ENCODE data around the gene ARL6IP4. TPM values are rescaled to one million over a fixed set of nuclear protein-coding genes. Genes with fewer than 3 reads are reported as not detected.
A peak's percentile ranks its signal among the peaks of the same experiment; 100 is the strongest.

ARL6IP4 gene
- total RNA-seq, 1 donor from 2014 or later, result 146 TPM

DNA sequence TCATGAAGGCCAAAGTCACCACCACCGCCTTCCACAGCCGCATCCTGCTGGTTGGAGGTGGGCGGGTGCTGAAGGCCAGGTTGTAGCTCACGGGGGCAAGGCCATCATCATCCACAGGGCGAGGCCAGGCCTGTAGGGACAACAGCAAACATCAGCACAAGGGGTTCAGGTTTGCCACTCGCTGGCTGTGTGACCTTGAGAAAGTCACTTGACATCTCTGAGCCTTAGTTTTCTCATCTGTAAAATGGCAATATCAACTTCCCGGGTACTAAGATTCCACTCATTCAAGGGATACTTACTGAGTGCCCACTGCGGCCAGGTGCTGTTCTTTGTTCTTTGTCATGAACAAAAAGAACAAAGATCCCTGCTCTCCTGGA lies 20.3 kb upstream of the ARL6IP4 start:
- H3K36me3 Mint-ChIP-seq, result no peaks in the 10 kb centered on the region
- H3K9me3 Mint-ChIP-seq, result no peaks in the 10 kb centered on the region
- H3K27ac Mint-ChIP-seq, result no peak overlapping the region

DNA sequence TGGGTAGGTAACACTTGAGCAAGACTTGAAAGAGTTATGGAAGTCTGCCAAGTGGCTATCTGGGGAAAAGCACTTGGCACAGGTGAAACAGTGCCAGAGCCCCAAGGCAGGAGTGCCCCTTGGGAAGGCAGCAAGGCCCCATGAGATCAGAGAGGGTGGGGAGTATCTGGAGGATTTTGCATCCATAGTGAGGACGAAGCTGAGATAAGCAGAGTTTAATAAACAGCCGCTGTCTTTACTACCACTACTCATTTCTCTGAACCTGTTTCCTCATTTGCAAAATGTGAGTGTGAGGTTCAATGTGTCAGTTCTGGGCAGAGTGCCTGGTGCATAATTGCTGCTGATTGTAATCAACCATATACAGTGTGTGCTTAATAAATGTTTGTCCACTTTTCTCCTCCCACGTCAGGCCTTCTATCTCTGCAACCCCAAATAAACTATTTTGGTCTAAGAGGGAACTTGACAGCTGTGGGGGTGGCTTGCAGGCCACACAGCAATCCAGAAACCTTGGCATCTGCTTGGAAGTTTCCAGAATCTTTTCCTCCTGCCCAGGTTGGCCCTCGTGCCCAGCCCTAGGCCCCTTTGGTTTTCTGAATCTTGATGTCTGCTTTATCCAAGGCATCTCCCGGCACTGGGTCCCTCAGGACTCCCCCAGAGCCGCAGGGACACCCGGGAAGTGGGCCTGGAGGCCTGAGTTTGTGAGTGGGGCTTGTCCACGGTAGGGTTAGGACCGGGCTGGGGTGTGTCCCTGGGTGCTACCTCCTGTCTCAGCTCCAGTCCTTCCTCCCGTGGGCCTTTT lies 18.8 kb upstream of the ARL6IP4 start:
- Mint-ChIP-seq H3K4me1 (ENCODE audit: unreplicated experiment) (peaks cover 7% of the 10 kb centered on the region), H3K27ac (no peak overlapping the region), H3K27me3 (no peaks in the 10 kb centered on the region), H3K36me3 (no peaks in the 10 kb centered on the region), H3K9me3 (no peaks in the 10 kb centered on the region), H3K4me3 (no peak overlapping the region)
- DNase-seq (ENCODE audit: extremely low spot score, unreplicated experiment), result no peak
- TF ChIP-seq, protein P1, sequence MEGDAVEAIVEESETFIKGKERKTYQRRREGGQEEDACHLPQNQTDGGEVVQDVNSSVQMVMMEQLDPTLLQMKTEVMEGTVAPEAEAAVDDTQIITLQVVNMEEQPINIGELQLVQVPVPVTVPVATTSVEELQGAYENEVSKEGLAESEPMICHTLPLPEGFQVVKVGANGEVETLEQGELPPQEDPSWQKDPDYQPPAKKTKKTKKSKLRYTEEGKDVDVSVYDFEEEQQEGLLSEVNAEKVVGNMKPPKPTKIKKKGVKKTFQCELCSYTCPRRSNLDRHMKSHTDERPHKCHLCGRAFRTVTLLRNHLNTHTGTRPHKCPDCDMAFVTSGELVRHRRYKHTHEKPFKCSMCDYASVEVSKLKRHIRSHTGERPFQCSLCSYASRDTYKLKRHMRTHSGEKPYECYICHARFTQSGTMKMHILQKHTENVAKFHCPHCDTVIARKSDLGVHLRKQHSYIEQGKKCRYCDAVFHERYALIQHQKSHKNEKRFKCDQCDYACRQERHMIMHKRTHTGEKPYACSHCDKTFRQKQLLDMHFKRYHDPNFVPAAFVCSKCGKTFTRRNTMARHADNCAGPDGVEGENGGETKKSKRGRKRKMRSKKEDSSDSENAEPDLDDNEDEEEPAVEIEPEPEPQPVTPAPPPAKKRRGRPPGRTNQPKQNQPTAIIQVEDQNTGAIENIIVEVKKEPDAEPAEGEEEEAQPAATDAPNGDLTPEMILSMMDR (conservative IDR thresholded peaks at IDR 0.05), result no peak

More for the DNA sequence above, 20.3 kb upstream of the ARL6IP4 start:
- Mint-ChIP-seq H3K4me1 (ENCODE audit: unreplicated experiment) (peaks cover 5% of the 10 kb centered on the region), H3K4me3 (no peak overlapping the region), H3K27me3 (no peaks in the 10 kb centered on the region)
- DNase-seq (ENCODE audit: extremely low spot score, unreplicated experiment), result no peak
- TF ChIP-seq, protein P1 (conservative IDR thresholded peaks at IDR 0.05), result no peak

DNA sequence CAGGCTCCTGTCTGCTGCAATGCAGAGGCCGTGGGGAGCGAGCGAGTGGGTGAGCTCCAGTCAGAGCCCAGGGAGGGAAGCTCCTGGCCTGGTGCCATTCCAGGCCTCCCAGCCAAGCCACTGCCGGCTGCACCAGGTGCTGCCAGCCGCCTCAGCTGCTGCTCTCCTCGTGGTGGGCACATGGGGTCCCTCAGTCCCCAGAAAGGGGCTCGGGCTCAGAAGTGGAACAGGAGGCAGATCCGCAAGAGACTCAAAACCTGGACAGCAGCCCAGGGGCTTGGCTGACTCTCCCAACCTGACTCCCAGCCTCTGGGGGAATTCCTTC lies 16.6 kb upstream of the ARL6IP4 start:
- TF ChIP-seq, protein P1 (conservative IDR thresholded peaks at IDR 0.05), result no peak
- Mint-ChIP-seq H3K9me3 (no peaks in the 10 kb centered on the region), H3K4me1 (ENCODE audit: unreplicated experiment) (peaks cover 10% of the 10 kb centered on the region), H3K27ac (no peak overlapping the region), H3K4me3 (no peak overlapping the region), H3K36me3 (no peaks in the 10 kb centered on the region), H3K27me3 (no peaks in the 10 kb centered on the region)
- no peak for DNase-seq (ENCODE audit: extremely low spot score, unreplicated experiment)

DNA sequence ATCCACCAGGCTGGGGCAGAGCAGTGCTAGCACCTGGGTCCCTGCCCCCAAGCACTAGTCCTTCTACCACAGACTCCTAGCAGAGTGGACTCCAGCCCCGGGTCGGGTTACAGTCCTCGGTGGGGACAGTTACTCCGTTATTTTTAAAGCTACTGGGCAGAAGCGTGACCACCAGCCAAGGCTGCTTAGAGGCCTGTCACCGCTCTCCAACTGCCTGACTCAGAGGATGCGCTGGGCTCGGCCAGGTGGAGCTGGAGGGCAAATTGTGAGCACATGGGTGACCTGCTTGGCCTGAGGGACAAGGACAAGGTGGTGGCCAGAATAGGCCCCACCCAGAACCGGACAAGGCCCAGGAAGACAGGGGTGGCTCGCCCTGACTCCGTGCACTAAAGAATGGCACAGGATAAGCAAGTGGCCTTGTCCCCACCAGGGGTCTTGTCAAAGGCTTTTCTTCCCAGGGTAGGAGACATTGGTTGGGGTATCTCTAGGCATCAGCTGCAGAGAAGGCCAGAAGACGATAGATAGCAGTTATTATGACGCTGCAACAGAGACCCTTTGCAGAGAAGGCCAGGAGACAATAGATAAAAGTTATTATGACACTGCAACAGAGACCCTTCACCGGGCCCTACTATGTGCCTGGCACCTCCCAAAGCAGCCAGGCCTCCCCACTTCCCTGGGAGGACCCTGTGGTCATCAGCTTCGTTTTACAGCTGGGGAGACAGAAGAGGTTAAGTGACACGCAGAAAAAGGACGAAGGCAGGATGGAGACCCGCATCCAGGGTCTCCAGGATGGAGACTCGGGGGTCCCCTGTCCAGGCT lies 15.8 kb upstream of the ARL6IP4 start:
- no peak for DNase-seq (ENCODE audit: extremely low spot score, unreplicated experiment)
- Mint-ChIP-seq H3K27me3 (no peaks in the 10 kb centered on the region), H3K27ac (no peak overlapping the region), H3K4me3 (peak overlapping the region; percentile 82), H3K4me1 (ENCODE audit: unreplicated experiment) (peaks cover 10% of the 10 kb centered on the region), H3K9me3 (no peaks in the 10 kb centered on the region), H3K36me3 (no peaks in the 10 kb centered on the region)
- TF ChIP-seq, protein P1 (conservative IDR thresholded peaks at IDR 0.05), result no peak

DNA sequence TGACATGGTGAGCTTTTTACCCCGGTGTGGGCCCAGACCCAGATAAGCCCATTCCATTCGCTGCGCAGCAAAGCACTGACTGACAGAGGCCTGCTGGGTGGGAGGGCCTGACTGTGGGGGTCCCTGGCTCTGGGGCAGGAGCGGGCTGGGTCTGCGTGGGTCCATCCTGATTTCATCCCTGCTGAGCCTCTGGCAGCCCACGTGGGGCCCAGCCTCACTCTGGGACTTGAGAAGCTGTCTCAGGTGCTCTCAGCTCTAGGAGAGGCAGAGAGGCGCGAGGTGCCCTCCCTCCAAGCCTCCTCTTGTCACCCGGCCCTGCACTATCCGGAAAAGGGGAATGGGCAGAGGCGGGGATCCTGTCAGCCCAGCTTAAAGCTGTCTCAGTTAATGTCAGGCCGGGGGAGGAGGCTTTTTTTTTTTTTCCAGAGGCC lies 15.1 kb upstream of the ARL6IP4 start:
- Mint-ChIP-seq H3K4me3 (peak overlapping the region; percentile 82), H3K36me3 (no peaks in the 10 kb centered on the region), H3K9me3 (no peaks in the 10 kb centered on the region), H3K27ac (no peak overlapping the region), H3K4me1 (ENCODE audit: unreplicated experiment) (peaks cover 10% of the 10 kb centered on the region), H3K27me3 (no peaks in the 10 kb centered on the region)
- DNase-seq (ENCODE audit: extremely low spot score, unreplicated experiment), result no peak
- TF ChIP-seq, protein P1 (conservative IDR thresholded peaks at IDR 0.05), result no peak

Data from type B pancreatic cell (in vitro differentiated cells).